SK-N-SH (cell line): ENCODE data around the gene NHERF2. TPM values are rescaled to one million over a fixed set of nuclear protein-coding genes. Genes with fewer than 3 reads are reported as not detected.
A peak's percentile ranks its signal among the peaks of the same experiment; 100 is the strongest.

Experiments
- CTCF ChIA-PET: fragments of 300-600, 350-600 bp; formaldehyde crosslinking; extraction: SDS; loops from one replicate; lab custom pipeline; 2021; lab: Yijun Ruan, JAX
- POLR2A ChIA-PET: fragments of 350-600 bp; sonication (Branson Sonifier 250); formaldehyde crosslinking; extraction: SDS; loops from one replicate; lab custom pipeline; 2020; ENCODE audit warnings: antibody characterized with exemption, inconsistent platforms; lab: Yijun Ruan, JAX
- DNase-seq: peaks from one replicate; pipeline ENCODE4 v3.0.0; 2012
- H2AFZ ChIP-seq: fragments of 200-600 bp; sonication (generic); 2 replicates; pipeline ENCODE4 v1.8.1; 2016; ENCODE audit warnings: antibody characterized with exemption, mild to moderate bottlenecking, low read depth
- H3F3A ChIP-seq: fragments of 200-600 bp; sonication (generic); replicated peaks from 2 replicates; pipeline ENCODE3; 2016; ENCODE audit warnings: antibody characterized with exemption, mild to moderate bottlenecking; ENCODE audit not compliant: insufficient read depth
- H3K27ac ChIP-seq, 2 experiments: fragments of 200-500 bp in 1 of 2; fragments of 200-600 bp in 1 of 2; sonication (Bioruptor generic) in 1 of 2; sonication (generic), shearing (Covaris generic) in 1 of 2; 2 replicates each; pipeline versions ENCODE4 v1.5.1 to v1.6.1; 2014 to 2016; ENCODE audit warnings: low read depth in 2 of 2, inconsistent platforms in 1 of 2, low read length in 1 of 2, mild to moderate bottlenecking in 1 of 2, mixed read lengths in 1 of 2
- H3K27me3 ChIP-seq: fragments of 200-600 bp; sonication (generic), shearing (Covaris generic); 2 replicates; pipeline ENCODE4 v1.6.1; 2016; ENCODE audit warnings: mixed run types; ENCODE audit not compliant: insufficient read depth
- H3K36me3 ChIP-seq, 2 experiments: fragments of 200-500 bp in 1 of 2; fragments of 200-600 bp in 1 of 2; sonication (Bioruptor generic) in 1 of 2; sonication (generic) in 1 of 2; replicated peaks in 1 of 2; 2 replicates each; pipeline versions ENCODE3 to v1.5.1; 2014 to 2016; ENCODE audit warnings: low read length in 1 of 2, mild to moderate bottlenecking in 1 of 2; ENCODE audit not compliant: insufficient read depth in 2 of 2, control insufficient read depth in 1 of 2
- H3K4me1 ChIP-seq, 2 experiments: fragments of 200-500 bp in 1 of 2; fragments of 200-600 bp in 1 of 2; sonication (Bioruptor generic) in 1 of 2; sonication (generic), shearing (Covaris generic) in 1 of 2; 2 replicates each; pipeline versions ENCODE4 v1.5.1 to v1.6.1; 2014 to 2016; ENCODE audit warnings: low read depth in 1 of 2, low read length in 1 of 2, mixed run types in 1 of 2; ENCODE audit not compliant: insufficient read depth in 2 of 2, control insufficient read depth in 1 of 2
- H3K4me2 ChIP-seq: fragments of 200-600 bp; sonication (generic), shearing (Covaris generic); 2 replicates; pipeline ENCODE4 v1.6.1; 2017; ENCODE audit warnings: mixed run types
- H3K4me3 ChIP-seq, 2 experiments: fragments of 200-500 bp in 1 of 2; fragments of 200-600 bp in 1 of 2; sonication (Bioruptor generic) in 1 of 2; sonication (generic), shearing (Covaris generic) in 1 of 2; 2 replicates each; pipeline versions ENCODE4 v1.5.1 to v1.8.1; 2014 to 2016; ENCODE audit warnings: low read depth in 2 of 2, inconsistent platforms in 1 of 2, low read length in 1 of 2, mild to moderate bottlenecking in 1 of 2, mixed read lengths in 1 of 2, moderate library complexity in 1 of 2
- H3K79me2 ChIP-seq: fragments of 200-600 bp; sonication (generic); 2 replicates; pipeline ENCODE4 v1.8.1; 2017; ENCODE audit warnings: mild to moderate bottlenecking; ENCODE audit not compliant: insufficient read depth
- H3K9ac ChIP-seq: fragments of 200-600 bp; sonication (generic); 2 replicates; pipeline ENCODE4 v1.6.1; 2017; ENCODE audit warnings: mixed run types
- H3K9me2 ChIP-seq: fragments of 200-600 bp; sonication (generic); 2 replicates; pipeline ENCODE4 v1.6.1; 2017; ENCODE audit warnings: mixed run types
- H3K9me3 ChIP-seq: fragments of 200-600 bp; sonication (generic); 2 replicates; pipeline ENCODE4 v1.6.1; 2017; ENCODE audit warnings: mixed run types, mild to moderate bottlenecking, moderate library complexity
- H4K20me1 ChIP-seq: fragments of 200-600 bp; sonication (generic); 2 replicates; pipeline ENCODE4 v1.6.1; 2017; ENCODE audit warnings: mild to moderate bottlenecking, mixed run types; ENCODE audit not compliant: insufficient read depth
- CHD2 ChIP-seq: fragments of 150-350 bp; IDR thresholded peaks from 2 replicates; pipeline ENCODE4 v1.6.1; 2018; ENCODE audit warnings: low read length; ENCODE audit not compliant: partially characterized antibody
- CTCF ChIP-seq: fragments of 200-600 bp; sonication (generic); IDR thresholded peaks from 2 replicates; pipeline ENCODE4 v1.6.1; 2017; ENCODE audit warnings: antibody characterized with exemption, mild to moderate bottlenecking, moderate library complexity
- EP300 ChIP-seq, 2 experiments: IDR thresholded peaks; 2 replicates each; pipeline versions ENCODE4 v1.4.0 to v1.6.1; 2012; ENCODE audit warnings: borderline replicate concordance in 1 of 2, low read depth in 1 of 2, low read length in 1 of 2
- FOXJ3 ChIP-seq: sonication (generic); formaldehyde crosslinking; IDR thresholded peaks from 2 replicates; pipeline ENCODE4 v1.5.1; 2020; ENCODE audit warnings: mild to moderate bottlenecking, missing genetic modification reagents
- FOXM1 ChIP-seq: IDR thresholded peaks from 2 replicates; pipeline ENCODE4 v1.4.0; 2012; ENCODE audit warnings: low read depth, mild to moderate bottlenecking
- JUND ChIP-seq: IDR thresholded peaks from 2 replicates; pipeline ENCODE4 v1.4.0; 2012
- MEF2A ChIP-seq: IDR thresholded peaks from 2 replicates; pipeline ENCODE4 v1.4.0; 2012; ENCODE audit warnings: low read depth, borderline replicate concordance
- NFIC ChIP-seq: IDR thresholded peaks from 2 replicates; pipeline ENCODE4 v1.4.0; 2012; ENCODE audit warnings: borderline replicate concordance
- NRF1 ChIP-seq: IDR thresholded peaks from 2 replicates; pipeline ENCODE4 v1.6.1; 2012; ENCODE audit warnings: low read depth, mild to moderate bottlenecking, low read length
- POLR2AphosphoS5 ChIP-seq: IDR thresholded peaks from 2 replicates; pipeline ENCODE4 v1.6.1; 2012; ENCODE audit warnings: low read depth, low read length
- RAD21 ChIP-seq: IDR thresholded peaks from 2 replicates; pipeline ENCODE4 v1.6.1; 2012; ENCODE audit warnings: mild to moderate bottlenecking, low read length
- REST ChIP-seq: IDR thresholded peaks from 2 replicates; pipeline ENCODE4 v1.6.1; 2012; ENCODE audit warnings: mild to moderate bottlenecking, low read depth, low read length, moderate library complexity
- TAF1 ChIP-seq: IDR thresholded peaks from 2 replicates; pipeline ENCODE4 v1.6.1; 2012; ENCODE audit warnings: low read depth, mild to moderate bottlenecking, low read length, moderate library complexity, borderline replicate concordance
- TCF12 ChIP-seq: IDR thresholded peaks from 2 replicates; pipeline ENCODE4 v1.4.0; 2012
- YY1 ChIP-seq: IDR thresholded peaks from 2 replicates; pipeline ENCODE4 v1.4.0; 2012; ENCODE audit warnings: low read depth, mild to moderate bottlenecking
- ZBTB33 ChIP-seq: IDR thresholded peaks from 2 replicates; pipeline ENCODE4 v1.4.0; 2012; ENCODE audit warnings: low read depth, borderline replicate concordance
- WGBS: methylation state at CpG from one replicate; pipeline ENCODE4 v1.1.6; 2017; ENCODE audit warnings: low lambda C conversion rate; 5-methylcytosine and 5-hydroxymethylcytosine counted together
- polyA plus RNA-seq, 3 experiments: library from polyadenylated mRNA; depleted of rRNA; stranded (reverse); fragments of >200 nt; gene quantifications; 2 replicates each; pipeline ENCODE4 v1.2.3, GENCODE V29; 2012

NHERF2 gene
- polyA plus RNA-seq, 1 of the 3 experiments (the other 2 are of a cell fraction): 53.8 TPM

- no peak overlapping the region for H3K4me2 ChIP-seq
- H3K27me3 ChIP-seq: no peaks in the 10 kb centered on the region
- H3K9me3 ChIP-seq: no peaks in the 10 kb centered on the region
- ChIA-PET CTCF (interaction anchor here (0.6 kb wide), 1 partner anchor 118 kb away, joined by 3 read pairs; no protein-coding TSS in a partner anchor), POLR2A (no interaction called here)
- TF ChIP-seq ZBTB33: no peak
- no peak for TF ChIP-seq NFIC
- TF ChIP-seq REST: no peak
- TF ChIP-seq FOXJ3 (CRISPR knock-in tag): no peak
- no peak for TF ChIP-seq CTCF
- TF ChIP-seq YY1: no peak
- no peak for TF ChIP-seq NRF1
- no peak for TF ChIP-seq EP300 (IDR thresholded peaks at IDR 0.05; ENCODE audit: borderline replicate concordance in 1 of 2, low read depth in 1 of 2, low read length in 1 of 2)
- no peak for TF ChIP-seq MEF2A
- no peak for TF ChIP-seq POLR2AphosphoS5
- no peak for TF ChIP-seq JUND
- TF ChIP-seq RAD21: no peak
- no peak for TF ChIP-seq CHD2
- no peak for TF ChIP-seq FOXM1
- TF ChIP-seq TCF12: no peak
- no peak for TF ChIP-seq TAF1
- no peak overlapping the region for H2AFZ ChIP-seq
- no peaks in the 10 kb centered on the region for H4K20me1 ChIP-seq
- peaks cover 3% of the 10 kb centered on the region for H3F3A ChIP-seq
- H3K4me1 ChIP-seq: peaks cover 4 to 57% of the 10 kb centered on the region in 2 experiments; a peak in 2 of 4 replicates
- 84% methylated on average over 9 of the region's 22 CpGs for WGBS
- no peaks in the 10 kb centered on the region for H3K9me2 ChIP-seq
- no peak overlapping the region for H3K4me3 ChIP-seq
- H3K36me3 ChIP-seq: peaks cover 0 to 9% of the 10 kb centered on the region in 2 experiments
- no peak for DNase-seq
- peaks cover 13% of the 10 kb centered on the region for H3K79me2 ChIP-seq
- H3K27ac ChIP-seq: peak overlapping the region in 1 of 2 experiments; percentile 58; a peak in 1 of 4 replicates
- no peak overlapping the region for H3K9ac ChIP-seq
Observed at GRCh38 chr16:2042171-2042985, 15.7 kb downstream of the NHERF2 start.
